Measurements from ENCODE around the gene CCDC12.

GRCh38 chr3:47013231-47013630 is 36.7 kb upstream of the CCDC12 start:
- TF ChIP-seq EP300 (IDR thresholded peaks at IDR 0.05), result no peak
- TF ChIP-seq CTCF (IDR thresholded peaks at IDR 0.05), result no peak
- no peak for TF ChIP-seq POLR2AphosphoS5 (IDR thresholded peaks at IDR 0.05)

Measured in gastroesophageal sphincter (tissue), 3 donors.